Immature natural killer cell (primary cell): Measurements from ENCODE around the gene UNC119B. TPM values are rescaled to one million over a fixed set of nuclear protein-coding genes. Genes with fewer than 3 reads are reported as not detected.
"Not testable (repeated sequence)": the region's sequence is repeated elsewhere in the genome, so short reads cannot be mapped to it uniquely, and the experiment has no call there.

Source experiments
- DNase-seq, 3 donors: peaks; one replicate each; pipeline ENCODE4 v3.0.0; 2022; ENCODE audit warnings: mixed read lengths in 1 of 3
- H3K27ac Mint-ChIP-seq, 6 donors: one replicate each; pipeline ENCODE4 v1.8.0; 2020; ENCODE audit warnings: mixed read lengths in 6 of 6, mild to moderate bottlenecking in 5 of 6, inconsistent platforms in 4 of 6, moderate library complexity in 3 of 6
- H3K27me3 Mint-ChIP-seq, 3 donors: one replicate each; pipeline ENCODE4 v1.8.0; 2020 to 2021; ENCODE audit warnings: low read depth in 3 of 3, mild to moderate bottlenecking in 3 of 3, mixed read lengths in 3 of 3, moderate library complexity in 3 of 3, inconsistent platforms in 1 of 3
- H3K36me3 Mint-ChIP-seq, 3 donors: one replicate each; pipeline ENCODE4 v1.8.0; 2020; ENCODE audit warnings: mixed read lengths in 3 of 3, inconsistent platforms in 2 of 3, mild to moderate bottlenecking in 2 of 3
- H3K4me1 Mint-ChIP-seq, 2 donors: one replicate each; pipeline ENCODE4 v1.8.0; 2020; ENCODE audit warnings: inconsistent platforms in 2 of 2, mild to moderate bottlenecking in 2 of 2, mixed read lengths in 2 of 2, moderate library complexity in 1 of 2
- H3K4me3 Mint-ChIP-seq, 5 donors: one replicate each; pipeline ENCODE4 v1.8.0; 2020; ENCODE audit warnings: mild to moderate bottlenecking in 5 of 5, mixed read lengths in 5 of 5, inconsistent platforms in 3 of 5, moderate library complexity in 3 of 5
- H3K9me3 Mint-ChIP-seq, 6 donors: one replicate each; pipeline ENCODE4 v1.8.0; 2020; ENCODE audit warnings: mild to moderate bottlenecking in 6 of 6, mixed read lengths in 6 of 6, inconsistent platforms in 4 of 6, moderate library complexity in 3 of 6
- polyA plus RNA-seq, 3 donors: library from polyadenylated mRNA; unstranded; fragments of 300-500 nt; fragmentation: Illumina TruSeq; gene quantifications; one replicate each; pipeline ENCODE4 v1.2.3, GENCODE V29; 2021

The UNC119B gene
- polyA plus RNA-seq, 3 donors from 2014 or later, result 5.1 to 6.2 (median 5.8) TPM

DNA sequence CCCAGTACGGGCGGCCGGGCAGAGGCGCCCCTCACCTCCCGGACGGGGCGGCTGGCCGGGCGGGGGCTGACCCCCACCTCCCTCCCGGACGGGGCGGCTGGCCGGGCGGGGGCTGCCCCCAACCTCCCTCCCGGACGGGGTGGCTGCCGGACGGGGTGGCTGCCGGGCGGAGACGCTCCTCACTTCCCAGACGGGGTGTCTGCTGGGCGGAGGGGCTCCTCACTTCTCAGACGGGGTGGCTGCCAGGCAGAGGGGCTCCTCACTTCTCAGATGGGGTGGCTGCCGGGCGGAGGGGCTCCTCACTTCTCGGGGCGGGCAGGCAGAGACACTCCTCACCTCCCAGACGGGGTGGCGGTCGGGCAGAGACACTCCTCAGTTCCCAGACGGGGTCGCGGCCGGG is 21.9 kb downstream of the UNC119B start:
- not testable (repeated sequence) for H3K27me3 Mint-ChIP-seq, H3K4me3 Mint-ChIP-seq

DNA sequence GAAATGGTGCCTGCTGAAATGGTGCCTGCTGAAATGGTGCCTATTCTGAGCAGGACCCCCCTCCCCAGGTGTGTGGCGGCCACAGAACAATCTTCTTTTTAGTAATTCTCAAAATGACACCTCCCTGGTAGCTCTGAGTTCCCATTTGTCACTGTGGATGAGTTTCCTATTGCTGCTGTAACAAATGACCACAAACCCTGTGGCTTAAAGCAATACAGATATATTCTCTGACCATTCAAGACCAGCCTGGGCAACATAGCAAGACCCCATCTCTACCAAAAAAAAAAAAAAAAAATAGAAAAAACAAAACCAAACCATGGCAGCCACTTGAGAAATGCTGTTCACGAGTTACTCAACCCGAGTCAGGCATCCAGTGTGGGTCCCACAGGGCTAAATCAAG is 23.3 kb downstream of the UNC119B start:
- no peak overlapping the region for H3K27ac Mint-ChIP-seq
- peaks cover 0 to 2% (median 0%) of the 10 kb centered on the region in 3 donors for H3K27me3 Mint-ChIP-seq
- H3K36me3 Mint-ChIP-seq, result peaks cover 5 to 17% (median 8%) of the 10 kb centered on the region in 3 donors
- no peak overlapping the region for H3K4me3 Mint-ChIP-seq
- no peak for DNase-seq
- peaks cover 0 to 3% of the 10 kb centered on the region in 2 donors for H3K4me1 Mint-ChIP-seq
- H3K9me3 Mint-ChIP-seq, result no peaks in the 10 kb centered on the region

More for the DNA sequence above, 21.9 kb downstream of the UNC119B start:
- not testable (repeated sequence) for DNase-seq, H3K27ac Mint-ChIP-seq, H3K9me3 Mint-ChIP-seq, H3K4me1 Mint-ChIP-seq
- peaks cover 5 to 17% (median 8%) of the 10 kb centered on the region in 3 donors for H3K36me3 Mint-ChIP-seq

DNA sequence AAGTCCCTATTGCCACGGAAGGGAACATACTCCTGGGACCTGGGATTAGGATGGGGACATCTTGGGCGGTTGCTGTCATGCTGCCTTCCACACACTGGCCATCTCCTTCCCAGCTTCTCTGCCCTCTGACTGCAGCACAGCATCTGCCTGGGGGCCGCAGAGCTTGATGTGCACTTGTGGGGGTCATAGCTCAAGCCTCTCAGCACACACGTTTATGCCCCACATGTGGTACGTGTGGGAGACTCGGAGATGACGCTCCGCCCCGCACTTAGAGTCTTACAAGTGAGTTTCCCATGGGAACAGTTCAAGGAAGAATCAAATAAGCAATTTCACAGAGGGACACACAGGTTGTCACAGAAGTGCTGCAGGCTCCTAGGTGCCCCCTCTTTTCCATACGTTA is 24.0 kb downstream of the UNC119B start:
- no peak for DNase-seq
- Mint-ChIP-seq H3K27ac (no peak overlapping the region), H3K9me3 (no peaks in the 10 kb centered on the region), H3K27me3 (peaks cover 0 to 2% (median 0%) of the 10 kb centered on the region in 3 donors), H3K36me3 (peaks cover 5 to 17% (median 8%) of the 10 kb centered on the region in 3 donors), H3K4me3 (no peak overlapping the region), H3K4me1 (peaks cover 0 to 3% of the 10 kb centered on the region in 2 donors)

DNA sequence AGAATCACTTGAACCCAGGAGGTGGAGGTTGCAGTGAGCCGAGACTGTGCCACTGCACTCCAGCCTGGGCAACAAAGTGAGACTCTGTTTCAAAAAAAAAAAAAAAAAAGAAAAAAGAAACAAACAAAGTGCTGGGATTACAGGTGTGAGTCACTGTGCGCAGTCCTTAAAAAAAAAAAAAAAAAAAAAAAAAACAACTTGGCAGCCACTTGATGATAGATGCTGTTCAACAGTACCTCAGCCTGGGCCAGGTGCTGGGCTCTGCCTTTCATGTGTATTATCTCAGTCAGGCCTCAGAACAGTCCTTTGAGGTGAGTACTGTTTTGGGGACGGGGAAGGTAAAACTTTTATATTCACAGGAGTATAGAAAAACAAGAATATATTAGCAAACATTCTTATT is 24.9 kb downstream of the UNC119B start:
- no peak for DNase-seq
- H3K4me3 Mint-ChIP-seq, result no peak overlapping the region
- peaks cover 0 to 1% (median 0%) of the 10 kb centered on the region in 3 donors for H3K27me3 Mint-ChIP-seq
- H3K4me1 Mint-ChIP-seq, result no peaks in the 10 kb centered on the region
- no peak overlapping the region for H3K27ac Mint-ChIP-seq
- H3K9me3 Mint-ChIP-seq, result no peaks in the 10 kb centered on the region
- peaks cover 5 to 11% (median 6%) of the 10 kb centered on the region in 3 donors for H3K36me3 Mint-ChIP-seq

DNA sequence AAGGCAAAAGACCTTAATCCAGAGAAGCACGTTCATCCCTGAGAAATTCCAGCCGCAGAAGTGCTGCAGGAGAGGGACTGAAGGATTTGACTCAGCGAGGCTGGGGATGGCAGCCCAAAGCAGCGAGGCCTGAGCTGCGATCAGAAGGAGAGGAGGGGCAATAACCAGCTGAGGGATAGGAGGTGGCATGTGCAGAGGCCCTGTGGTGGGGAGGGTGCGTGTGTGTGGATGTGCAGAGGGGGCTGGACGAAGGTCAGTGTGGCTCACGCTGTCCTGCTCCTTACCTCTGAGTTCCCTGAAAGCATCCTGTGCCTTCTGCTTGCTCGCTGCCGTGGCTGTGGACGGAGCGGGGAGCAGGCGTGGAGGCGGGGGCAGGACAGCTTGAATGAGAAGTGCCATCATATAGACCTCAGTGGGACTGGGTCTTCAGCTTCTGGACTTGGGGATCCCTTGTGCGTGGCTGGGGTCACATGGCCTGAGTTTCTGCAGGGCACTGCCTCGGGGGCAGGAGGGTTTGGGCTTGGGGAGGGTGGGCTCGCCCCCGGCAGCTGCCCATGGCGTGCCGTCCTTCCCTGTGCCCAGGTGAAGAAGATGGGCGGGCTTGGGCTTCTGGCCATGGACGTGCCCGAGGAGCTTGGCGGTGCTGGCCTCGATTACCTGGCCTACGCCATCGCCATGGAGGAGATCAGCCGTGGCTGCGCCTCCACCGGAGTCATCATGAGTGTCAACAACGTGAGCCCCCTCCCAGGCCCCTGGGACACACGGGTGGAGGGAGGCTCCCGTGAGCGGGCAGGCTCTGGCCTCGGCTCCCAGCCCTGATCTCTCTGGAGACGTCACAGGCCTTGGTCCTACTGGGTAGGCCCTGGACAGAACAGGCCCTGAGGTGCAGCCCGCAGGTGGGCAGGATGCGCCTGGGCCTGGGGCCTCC is 26.4 kb downstream of the UNC119B start:
- no peaks in the 10 kb centered on the region for H3K4me1 Mint-ChIP-seq
- H3K27me3 Mint-ChIP-seq, result peaks cover 0 to 1% (median 0%) of the 10 kb centered on the region in 3 donors
- peaks cover 0 to 5% (median 0%) of the 10 kb centered on the region in 3 donors for H3K36me3 Mint-ChIP-seq
- no peak overlapping the region for H3K4me3 Mint-ChIP-seq
- DNase-seq, result no peak
- no peaks in the 10 kb centered on the region for H3K9me3 Mint-ChIP-seq
- no peak overlapping the region for H3K27ac Mint-ChIP-seq

DNA sequence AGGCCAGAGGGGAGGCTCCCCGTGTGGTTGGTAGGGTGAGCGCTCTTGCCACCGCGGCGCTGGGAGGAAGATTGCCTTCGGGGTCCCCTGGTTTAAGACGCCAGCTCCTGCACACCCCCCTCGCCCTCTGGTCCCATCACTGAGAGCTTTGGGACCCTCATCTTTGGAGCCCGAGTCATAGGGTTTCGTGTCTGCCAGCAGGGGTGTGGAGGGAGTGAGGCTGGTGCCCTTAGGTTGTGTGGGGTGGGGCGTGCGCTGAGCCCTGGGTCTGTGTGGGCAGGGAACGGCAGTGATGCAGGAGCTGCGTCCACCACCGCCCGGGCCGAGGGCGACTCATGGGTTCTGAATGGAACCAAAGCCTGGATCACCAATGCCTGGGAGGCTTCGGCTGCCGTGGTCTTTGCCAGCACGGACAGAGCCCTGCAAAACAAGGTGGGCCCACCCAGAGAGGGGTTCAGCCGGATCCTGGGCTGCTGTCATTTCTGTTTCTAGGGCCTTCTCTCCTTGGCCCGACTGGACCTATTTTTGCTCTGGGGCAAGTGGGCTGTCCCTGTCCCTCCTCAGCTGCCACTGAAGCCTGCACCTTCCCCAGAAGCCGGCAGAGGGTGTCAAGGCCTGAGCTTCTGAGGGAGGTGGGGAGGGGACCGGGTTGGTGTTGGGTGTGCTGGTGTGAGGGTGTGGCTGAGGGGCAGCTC is 27.4 kb downstream of the UNC119B start:
- Mint-ChIP-seq H3K9me3 (no peaks in the 10 kb centered on the region), H3K27me3 (peaks cover 0 to 1% (median 0%) of the 10 kb centered on the region in 3 donors), H3K4me3 (no peak overlapping the region), H3K27ac (no peak overlapping the region), H3K36me3 (peaks cover 0 to 5% (median 0%) of the 10 kb centered on the region in 3 donors), H3K4me1 (no peaks in the 10 kb centered on the region)
- no peak for DNase-seq

DNA sequence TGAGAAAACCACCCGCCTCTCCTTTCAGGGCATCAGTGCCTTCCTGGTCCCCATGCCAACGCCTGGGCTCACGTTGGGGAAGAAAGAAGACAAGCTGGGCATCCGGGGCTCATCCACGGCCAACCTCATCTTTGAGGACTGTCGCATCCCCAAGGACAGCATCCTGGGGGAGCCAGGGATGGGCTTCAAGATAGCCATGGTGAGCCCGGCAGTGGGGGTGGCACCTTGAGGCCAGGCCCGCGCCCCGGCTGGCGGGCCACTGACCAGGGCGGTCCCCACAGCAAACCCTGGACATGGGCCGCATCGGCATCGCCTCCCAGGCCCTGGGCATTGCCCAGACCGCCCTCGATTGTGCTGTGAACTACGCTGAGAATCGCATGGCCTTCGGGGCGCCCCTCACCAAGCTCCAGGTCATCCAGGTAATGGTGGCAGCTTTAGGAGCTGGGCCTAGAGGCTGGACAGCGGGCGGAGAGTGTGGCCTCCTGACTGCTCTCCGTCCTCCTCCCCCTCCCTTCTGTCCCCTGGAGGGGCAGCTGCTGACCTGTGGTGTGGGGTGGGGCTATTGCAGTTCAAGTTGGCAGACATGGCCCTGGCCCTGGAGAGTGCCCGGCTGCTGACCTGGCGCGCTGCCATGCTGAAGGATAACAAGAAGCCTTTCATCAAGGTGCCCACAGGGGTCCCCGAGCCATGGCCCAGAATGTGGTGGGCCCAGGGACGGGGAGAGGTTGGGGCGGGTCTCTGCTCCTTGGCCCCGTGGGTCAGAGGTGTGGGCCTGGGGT is 28.2 kb downstream of the UNC119B start:
- H3K36me3 Mint-ChIP-seq, result peaks cover 0 to 5% (median 0%) of the 10 kb centered on the region in 3 donors
- no peak overlapping the region for H3K4me3 Mint-ChIP-seq
- DNase-seq, result no peak
- peaks cover 0 to 1% (median 0%) of the 10 kb centered on the region in 3 donors for H3K27me3 Mint-ChIP-seq
- H3K27ac Mint-ChIP-seq, result no peak overlapping the region
- no peaks in the 10 kb centered on the region for H3K9me3 Mint-ChIP-seq
- H3K4me1 Mint-ChIP-seq, result no peaks in the 10 kb centered on the region

DNA sequence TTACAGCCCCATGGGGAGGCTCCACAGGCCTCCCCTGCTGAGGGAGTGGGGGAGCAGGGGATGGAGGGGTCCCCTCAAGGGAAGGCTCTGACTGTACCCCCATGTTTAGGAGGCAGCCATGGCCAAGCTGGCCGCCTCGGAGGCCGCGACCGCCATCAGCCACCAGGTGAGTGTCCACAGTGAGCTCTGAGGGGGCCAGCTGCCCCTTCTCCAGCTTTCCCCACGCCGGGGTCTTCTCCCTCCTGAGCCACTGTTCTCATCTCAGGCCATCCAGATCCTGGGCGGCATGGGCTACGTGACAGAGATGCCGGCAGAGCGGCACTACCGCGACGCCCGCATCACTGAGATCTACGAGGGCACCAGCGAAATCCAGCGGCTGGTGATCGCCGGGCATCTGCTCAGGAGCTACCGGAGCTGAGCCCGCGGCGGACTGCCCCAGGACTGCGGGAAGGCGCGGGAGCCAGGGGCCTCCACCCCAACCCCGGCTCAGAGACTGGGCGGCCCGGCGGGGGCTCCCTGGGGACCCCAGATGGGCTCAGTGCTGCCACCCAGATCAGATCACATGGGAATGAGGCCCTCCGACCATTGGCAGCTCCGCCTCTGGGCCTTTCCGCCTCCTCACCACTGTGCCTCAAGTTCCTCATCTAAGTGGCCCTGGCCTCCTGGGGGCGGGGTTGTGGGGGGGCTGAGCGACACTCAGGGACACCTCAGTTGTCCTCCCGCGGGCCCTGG is 28.9 kb downstream of the UNC119B start:
- Mint-ChIP-seq H3K27me3 (peaks cover 0 to 1% (median 0%) of the 10 kb centered on the region in 3 donors), H3K4me3 (no peak overlapping the region)
- no peak for DNase-seq

DNA sequence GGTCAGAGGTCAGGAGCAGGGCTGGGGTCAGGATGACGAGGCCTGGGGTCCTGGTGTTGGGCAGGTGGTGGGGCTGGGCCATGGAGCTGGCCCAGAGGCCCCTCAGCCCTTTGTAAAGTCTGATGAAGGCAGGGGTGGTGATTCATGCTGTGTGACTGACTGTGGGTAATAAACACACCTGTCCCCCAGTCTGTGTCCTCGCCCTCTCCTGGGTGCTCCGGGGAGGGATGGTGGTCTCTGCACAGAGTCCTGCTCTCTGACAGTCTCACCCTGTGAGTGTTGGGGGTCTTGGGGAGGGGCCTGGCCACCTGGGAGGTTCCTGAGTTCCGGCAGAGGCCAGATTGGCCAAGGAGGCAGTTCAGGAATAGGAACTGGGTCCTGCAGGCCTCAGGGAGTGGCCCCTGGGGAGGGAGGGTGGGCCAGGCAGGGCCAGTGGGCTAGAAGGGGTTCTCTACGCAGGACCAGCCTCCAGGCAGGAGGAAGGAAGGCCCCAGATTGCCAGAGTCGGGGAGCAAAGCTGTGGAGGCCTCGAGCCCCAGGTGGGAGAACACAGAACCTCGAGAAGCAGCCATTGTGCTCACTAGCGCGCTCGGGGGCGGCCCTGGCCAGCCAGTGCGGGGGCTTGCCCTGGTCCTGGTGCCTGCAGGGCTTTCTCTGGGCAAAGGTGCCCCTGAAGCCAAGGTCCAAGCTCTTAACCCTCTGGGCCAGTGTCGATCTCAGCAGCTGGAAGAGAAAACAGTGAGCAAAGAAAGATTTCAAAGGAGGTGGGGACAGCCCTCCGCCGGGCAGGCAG is 29.8 kb downstream of the UNC119B start:
- no peaks in the 10 kb centered on the region for H3K27me3 Mint-ChIP-seq
- H3K9me3 Mint-ChIP-seq, result no peaks in the 10 kb centered on the region
- no peak overlapping the region for H3K4me3 Mint-ChIP-seq
- DNase-seq, result no peak
- no peaks in the 10 kb centered on the region for H3K36me3 Mint-ChIP-seq
- no peak overlapping the region for H3K27ac Mint-ChIP-seq
- H3K4me1 Mint-ChIP-seq, result no peaks in the 10 kb centered on the region

More for the DNA sequence above, 28.9 kb downstream of the UNC119B start:
- Mint-ChIP-seq H3K4me1 (no peaks in the 10 kb centered on the region), H3K27ac (no peak overlapping the region), H3K36me3 (peaks cover 0 to 2% (median 0%) of the 10 kb centered on the region in 3 donors), H3K9me3 (no peaks in the 10 kb centered on the region)

DNA sequence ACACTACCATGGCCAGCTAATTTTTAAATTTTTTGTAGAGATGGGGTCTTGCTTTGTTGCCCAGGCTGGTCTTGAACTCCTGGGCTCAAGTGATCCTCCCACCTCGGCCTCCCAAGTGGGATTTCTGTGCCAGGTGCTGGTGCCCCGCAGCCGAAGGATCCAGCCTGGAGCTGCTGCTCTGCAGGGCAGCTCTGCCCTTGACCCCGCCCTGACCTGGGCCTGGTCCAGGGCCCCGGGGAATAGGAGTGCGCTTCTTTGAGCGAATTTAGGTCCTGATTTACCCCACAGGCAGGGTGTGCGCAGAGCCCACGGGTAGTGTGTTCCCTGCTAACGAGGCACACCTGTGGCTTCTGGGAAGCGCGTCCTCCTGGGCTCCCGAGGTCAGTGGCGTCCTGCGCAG is 30.6 kb downstream of the UNC119B start:
- no peaks in the 10 kb centered on the region for H3K36me3 Mint-ChIP-seq
- H3K27ac Mint-ChIP-seq, result no peak overlapping the region
- no peak overlapping the region for H3K4me3 Mint-ChIP-seq

DNA sequence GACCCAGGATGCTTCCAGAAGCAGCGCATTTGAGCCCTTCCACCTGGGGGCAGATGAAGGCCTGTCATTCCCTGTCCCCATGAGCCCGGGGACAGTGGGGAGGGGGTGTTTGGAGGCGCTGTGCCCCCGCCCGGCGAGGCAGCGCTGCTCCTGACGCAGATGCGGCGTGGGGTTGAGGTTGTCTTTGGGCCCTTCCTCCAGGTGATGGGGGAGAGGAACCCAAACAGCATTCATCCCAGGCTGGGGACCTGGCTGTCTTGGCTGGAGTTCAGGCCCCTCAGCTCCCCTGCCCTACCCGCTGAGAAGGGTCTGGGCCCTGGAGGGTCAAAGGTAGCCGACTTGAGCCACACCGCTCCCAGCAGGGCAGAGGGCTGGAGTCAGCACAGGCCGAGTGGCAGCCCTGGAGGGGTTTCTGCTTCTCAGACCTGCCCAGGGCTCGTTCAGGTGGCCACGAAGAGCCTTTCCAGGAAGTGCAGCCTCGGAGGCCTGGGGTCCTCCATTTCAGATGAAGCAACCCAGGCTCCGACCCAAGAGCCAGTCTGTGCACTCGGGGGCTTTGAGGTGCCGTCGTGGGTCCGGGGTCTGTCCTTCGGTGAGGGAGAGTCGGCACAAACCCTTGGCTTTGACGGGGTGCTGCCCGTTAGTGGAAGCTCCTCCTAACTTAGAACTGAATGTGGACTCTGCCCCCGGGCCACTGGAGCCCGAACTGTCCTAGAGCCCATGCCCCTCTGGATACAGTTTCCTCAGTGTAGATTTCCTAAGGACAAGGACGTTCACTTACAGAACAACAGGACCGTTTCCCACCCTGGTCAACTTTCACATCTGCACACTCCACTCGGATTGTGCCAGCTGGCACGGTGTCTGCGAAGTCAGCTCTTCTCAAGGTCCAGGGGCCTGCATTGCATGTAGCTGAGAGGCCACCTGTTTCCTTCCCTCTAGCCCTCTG is 31.5 kb downstream of the UNC119B start:
- Mint-ChIP-seq H3K27ac (no peak overlapping the region), H3K36me3 (no peaks in the 10 kb centered on the region), H3K4me3 (no peak overlapping the region), H3K9me3 (no peaks in the 10 kb centered on the region), H3K4me1 (no peaks in the 10 kb centered on the region), H3K27me3 (no peaks in the 10 kb centered on the region)
- DNase-seq, result no peak

More for the DNA sequence above, 30.6 kb downstream of the UNC119B start:
- no peaks in the 10 kb centered on the region for H3K9me3 Mint-ChIP-seq
- DNase-seq, result no peak
- H3K4me1 Mint-ChIP-seq, result no peaks in the 10 kb centered on the region
- no peaks in the 10 kb centered on the region for H3K27me3 Mint-ChIP-seq
